Mucosa of rectum (tissue), 2 donors: ENCODE measurements around the gene RET.

Experiments used
- H3K27ac ChIP-seq, 2 donors: one replicate each; pipeline ENCODE4 v1.7.0; 2013; ENCODE audit warnings: inconsistent platforms in 2 of 2, low read depth in 2 of 2, low read length in 2 of 2
- H3K27me3 ChIP-seq, 2 donors: one replicate each; pipeline ENCODE4 v1.7.0; 2013; ENCODE audit warnings: low read length in 2 of 2; ENCODE audit not compliant: control insufficient read depth in 2 of 2, insufficient read depth in 2 of 2
- H3K36me3 ChIP-seq, 2 donors: one replicate each; pipeline ENCODE4 v1.7.0; 2013; ENCODE audit warnings: low read length in 2 of 2; ENCODE audit not compliant: control insufficient read depth in 2 of 2, insufficient read depth in 2 of 2
- H3K4me1 ChIP-seq, 2 donors: one replicate each; pipeline ENCODE4 v1.7.0; 2013; ENCODE audit warnings: low read length in 2 of 2, mild to moderate bottlenecking in 1 of 2; ENCODE audit not compliant: control insufficient read depth in 2 of 2, insufficient read depth in 2 of 2
- H3K4me3 ChIP-seq, 2 donors: one replicate each; pipeline ENCODE4 v1.7.0; 2013; ENCODE audit warnings: low read length in 2 of 2
- H3K9ac ChIP-seq, 2 donors: one replicate each; pipeline ENCODE4 v1.7.0; 2013; ENCODE audit warnings: low read length in 2 of 2, low read depth in 1 of 2, mild to moderate bottlenecking in 1 of 2
- H3K9me3 ChIP-seq, 2 donors: one replicate each; pipeline ENCODE4 v1.7.0; 2013; ENCODE audit warnings: low read length in 2 of 2; ENCODE audit not compliant: control insufficient read depth in 2 of 2
- donor health status: healthy.
- donor health status: Normal muscosa, but diverticular disease.

The RET gene

DNA sequence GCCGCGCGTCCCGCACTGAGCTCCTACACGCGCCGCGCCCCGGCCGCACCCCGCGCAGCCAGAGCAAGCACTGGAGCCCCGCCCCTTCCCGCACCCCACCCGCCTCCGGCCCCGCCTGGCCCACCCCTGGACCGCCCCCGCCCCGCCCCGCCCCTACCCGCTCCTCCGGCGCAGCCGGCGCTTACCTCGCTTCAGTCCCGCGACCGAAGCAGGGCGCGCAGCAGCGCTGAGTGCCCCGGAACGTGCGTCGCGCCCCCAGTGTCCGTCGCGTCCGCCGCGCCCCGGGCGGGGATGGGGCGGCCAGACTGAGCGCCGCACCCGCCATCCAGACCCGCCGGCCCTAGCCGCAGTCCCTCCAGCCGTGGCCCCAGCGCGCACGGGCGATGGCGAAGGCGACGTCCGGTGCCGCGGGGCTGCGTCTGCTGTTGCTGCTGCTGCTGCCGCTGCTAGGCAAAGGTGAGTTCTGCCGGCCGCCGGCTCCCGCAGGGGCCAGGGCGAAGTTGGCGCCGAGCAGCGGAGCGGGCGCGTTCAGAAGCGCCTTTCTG is at the start of gene RET:
Gene RET (plus strand): TSS at position 194 of the 545 bp plus-strand sequence. CDS start 190 bp downstream, at position 384.
- no peaks in the 10 kb centered on the region for H3K9me3 ChIP-seq
- H3K27me3 ChIP-seq = peaks cover 3 to 13% of the 10 kb centered on the region in 2 donors
- H3K4me3 ChIP-seq = peak within 1 kb of the TSS; percentile 22 to 30
- peaks cover 0 to 8% of the 10 kb centered on the region in 2 donors for H3K4me1 ChIP-seq
- H3K9ac ChIP-seq = no peak within 1 kb of the TSS
- no peak within 1 kb of the TSS for H3K27ac ChIP-seq
- H3K36me3 ChIP-seq = no peaks in the 10 kb centered on the region

DNA sequence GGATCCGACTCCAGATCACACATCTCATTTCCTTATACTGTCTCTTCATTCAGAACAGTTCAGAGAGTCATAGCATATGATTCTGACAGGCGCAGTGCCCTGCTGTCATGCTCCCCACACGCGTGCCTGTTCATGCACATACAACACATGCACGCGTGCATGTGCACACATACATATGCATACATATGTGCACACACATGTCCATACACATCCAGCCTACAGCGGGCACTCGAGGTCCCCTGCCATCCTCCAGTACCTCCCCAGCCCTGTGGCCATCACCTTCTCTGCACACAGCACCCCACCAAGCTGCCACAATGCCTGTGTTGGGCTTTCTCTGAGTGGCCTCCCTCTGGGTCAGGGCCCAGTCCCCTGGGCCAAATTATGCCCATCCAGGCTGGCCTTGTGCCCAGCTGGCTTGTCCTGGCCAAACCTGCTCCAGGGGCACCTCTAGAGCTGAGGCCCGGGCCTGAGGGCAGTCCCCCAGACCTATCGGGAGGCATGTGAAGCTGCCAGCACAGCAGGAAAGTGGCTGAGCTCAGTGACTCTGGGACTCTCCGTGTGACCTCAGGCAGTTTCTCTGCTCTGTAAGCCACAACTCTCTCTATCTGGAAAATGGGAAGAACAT is 49.4 kb upstream of the RET start:
- Histone ChIP-seq H3K27me3 (peaks cover 0 to 2% of the 10 kb centered on the region in 2 donors), H3K27ac (no peak overlapping the region), H3K4me3 (no peak overlapping the region), H3K9ac (no peak overlapping the region), H3K4me1 (no peaks in the 10 kb centered on the region), H3K9me3 (no peaks in the 10 kb centered on the region), H3K36me3 (no peaks in the 10 kb centered on the region)

DNA sequence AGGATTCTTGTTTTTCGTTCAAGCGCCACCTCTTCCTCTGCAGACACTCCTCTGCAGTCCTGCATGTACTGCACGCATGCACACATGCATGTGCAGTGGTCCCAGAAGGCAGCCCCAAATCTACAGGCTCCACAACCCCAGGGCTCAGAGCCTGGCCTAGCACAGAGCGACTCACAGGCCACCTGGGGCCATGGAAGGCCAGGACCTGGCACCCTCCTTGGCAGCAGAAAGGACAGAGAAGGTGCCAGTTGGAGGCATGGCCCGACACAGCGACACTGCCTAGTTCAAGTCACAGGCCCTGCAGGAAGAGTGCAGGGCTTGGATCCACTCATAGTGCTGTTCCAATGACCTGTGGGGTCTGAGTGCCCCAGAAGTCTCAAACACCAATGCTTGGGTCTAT is 48.7 kb upstream of the RET start:
- Histone ChIP-seq H3K9me3 (no peaks in the 10 kb centered on the region), H3K27ac (no peak overlapping the region), H3K4me1 (no peaks in the 10 kb centered on the region)

DNA sequence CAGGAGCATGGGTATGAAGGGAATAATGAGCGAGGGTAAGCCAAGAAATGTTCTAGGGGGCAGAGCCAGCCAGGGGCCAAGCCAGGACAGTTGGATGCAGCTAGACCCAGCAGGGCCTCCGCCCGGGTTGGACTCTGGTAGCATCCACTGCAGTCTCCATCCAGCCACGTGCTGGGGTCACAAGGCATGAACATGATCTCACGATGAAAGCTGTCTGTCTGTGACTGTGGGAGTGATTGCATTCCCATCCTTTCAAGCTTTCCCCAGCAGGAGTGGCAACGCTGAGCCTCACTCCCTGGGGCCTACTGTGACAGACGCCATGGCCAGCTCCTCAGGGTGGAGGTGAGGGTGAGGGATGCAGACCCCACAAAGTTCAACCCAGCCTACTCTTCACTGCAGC is 47.8 kb upstream of the RET start:
- no peaks in the 10 kb centered on the region for H3K36me3 ChIP-seq
- H3K9me3 ChIP-seq = no peaks in the 10 kb centered on the region
- H3K4me3 ChIP-seq = no peak overlapping the region
- peaks cover 0 to 2% of the 10 kb centered on the region in 2 donors for H3K27me3 ChIP-seq
- no peak overlapping the region for H3K9ac ChIP-seq
- H3K27ac ChIP-seq = no peak overlapping the region
- H3K4me1 ChIP-seq = no peaks in the 10 kb centered on the region

More for the DNA sequence above, 48.7 kb upstream of the RET start:
- Histone ChIP-seq H3K36me3 (no peaks in the 10 kb centered on the region), H3K4me3 (no peak overlapping the region), H3K27me3 (peaks cover 0 to 2% of the 10 kb centered on the region in 2 donors), H3K9ac (no peak overlapping the region)

DNA sequence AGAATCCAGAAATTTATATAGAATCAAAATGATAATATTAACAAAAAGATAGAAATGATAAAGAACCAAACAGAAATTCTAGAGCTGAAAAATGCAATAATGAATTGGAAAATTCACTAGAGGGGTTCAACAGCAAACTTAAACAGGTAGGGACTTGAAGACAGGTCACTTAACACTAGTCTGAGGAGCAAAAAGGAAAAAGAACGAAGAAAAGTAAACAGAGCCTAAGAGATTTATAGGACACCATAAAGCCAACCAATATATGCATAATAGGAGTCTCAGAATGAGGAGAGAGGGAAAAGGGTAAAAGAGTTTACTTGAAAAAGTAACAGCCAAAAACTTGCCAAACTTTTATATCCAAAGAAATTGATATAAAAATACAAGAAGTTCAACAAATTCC is 44.3 kb upstream of the RET start:
- Histone ChIP-seq H3K27me3 (no peaks in the 10 kb centered on the region), H3K27ac (no peak overlapping the region), H3K9me3 (no peaks in the 10 kb centered on the region), H3K4me3 (no peak overlapping the region), H3K4me1 (no peaks in the 10 kb centered on the region), H3K36me3 (no peaks in the 10 kb centered on the region), H3K9ac (no peak overlapping the region)

DNA sequence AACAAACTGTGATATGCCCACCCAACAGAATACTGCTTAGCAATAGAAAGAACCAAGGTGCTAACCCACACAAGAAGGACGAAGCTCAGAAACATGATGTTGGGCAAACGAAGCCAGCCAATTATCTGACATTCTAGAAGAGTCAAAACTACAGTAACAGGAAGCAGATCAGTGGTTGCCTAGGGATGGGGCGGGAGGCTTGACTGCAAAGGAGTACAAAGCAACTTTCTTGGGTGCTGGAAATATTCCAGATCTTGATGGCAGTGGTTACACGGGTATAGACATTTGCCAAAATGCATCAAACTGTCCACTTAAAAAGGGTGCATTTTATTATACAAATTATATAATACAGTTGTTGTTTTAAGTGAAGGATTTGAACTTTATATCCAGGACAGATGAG is 41.1 kb upstream of the RET start:
- no peaks in the 10 kb centered on the region for H3K9me3 ChIP-seq
- no peak overlapping the region for H3K27ac ChIP-seq
- H3K4me3 ChIP-seq = no peak overlapping the region

DNA sequence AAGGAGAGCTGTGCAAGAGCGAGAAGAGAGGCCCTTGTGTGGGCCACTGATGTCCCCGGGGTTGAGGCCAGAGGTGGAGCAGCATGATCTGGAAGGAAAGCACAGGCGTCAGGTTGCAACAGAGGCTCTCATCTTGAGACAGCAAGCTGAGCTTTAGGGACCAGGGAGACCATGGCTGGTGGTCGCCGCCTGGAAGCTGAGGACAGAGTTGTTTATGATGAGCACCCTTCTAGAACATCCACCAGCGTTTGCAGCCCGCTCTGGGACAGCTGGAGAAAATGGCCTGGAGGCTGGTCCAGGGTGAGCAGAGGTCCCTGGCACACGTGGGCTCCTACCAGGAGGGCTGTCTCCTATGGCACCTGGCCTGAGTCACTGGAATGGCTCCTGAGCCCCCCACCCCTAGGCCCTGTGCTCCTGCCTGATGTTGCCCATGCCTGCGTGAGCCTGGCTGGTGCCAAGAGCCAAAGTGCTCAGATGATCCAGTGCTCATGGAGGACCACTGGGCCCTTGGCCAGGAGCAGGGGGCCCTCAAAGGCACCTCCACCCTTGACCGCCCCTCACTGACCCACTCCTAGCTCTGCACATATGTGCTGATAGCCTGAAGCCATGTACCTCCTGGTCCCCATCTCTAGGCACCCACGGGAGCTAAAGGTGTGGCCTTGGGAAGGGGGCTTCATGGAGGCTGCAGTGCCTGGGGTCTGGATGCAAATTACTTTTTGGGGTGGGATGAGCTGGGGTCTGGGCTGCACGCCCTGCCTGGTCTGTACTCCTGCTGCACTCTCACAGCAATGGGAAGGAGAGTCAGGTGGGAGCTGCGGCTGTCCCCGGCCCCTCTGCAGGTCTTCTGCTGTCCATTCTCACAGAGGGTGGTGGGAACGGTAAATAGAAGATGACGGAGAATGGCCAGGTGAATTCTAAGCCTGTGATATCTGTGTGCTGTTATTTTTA is 40.1 kb upstream of the RET start:
- Histone ChIP-seq H3K9me3 (no peaks in the 10 kb centered on the region), H3K9ac (no peak overlapping the region), H3K36me3 (no peaks in the 10 kb centered on the region), H3K4me3 (no peak overlapping the region), H3K27ac (no peak overlapping the region), H3K4me1 (no peaks in the 10 kb centered on the region), H3K27me3 (no peaks in the 10 kb centered on the region)

More for the DNA sequence above, 41.1 kb upstream of the RET start:
- Histone ChIP-seq H3K27me3 (no peaks in the 10 kb centered on the region), H3K4me1 (no peaks in the 10 kb centered on the region), H3K9ac (no peak overlapping the region), H3K36me3 (no peaks in the 10 kb centered on the region)

DNA sequence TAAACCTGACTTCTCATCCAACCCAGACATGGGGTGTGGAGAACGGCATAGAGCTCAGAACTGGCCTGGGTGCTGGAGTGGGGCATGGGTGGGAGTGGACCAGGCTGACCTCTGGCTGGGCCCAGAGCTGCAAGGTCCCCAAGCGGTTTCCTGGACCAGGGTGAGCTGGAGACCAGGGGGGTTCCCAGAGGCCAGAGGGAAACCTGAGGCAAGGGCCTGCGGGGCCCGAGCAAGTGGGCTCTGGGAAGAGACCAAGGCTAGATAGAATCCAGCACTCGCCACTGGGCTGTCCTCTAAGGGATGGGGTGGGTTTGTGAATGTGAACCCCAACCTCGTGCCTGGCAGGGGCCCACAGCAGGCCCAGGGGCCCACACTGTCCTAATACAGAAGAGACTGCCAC is 39.4 kb upstream of the RET start:
- H3K27ac ChIP-seq = no peak overlapping the region
- no peaks in the 10 kb centered on the region for H3K36me3 ChIP-seq
- no peaks in the 10 kb centered on the region for H3K27me3 ChIP-seq
- H3K9me3 ChIP-seq = no peaks in the 10 kb centered on the region
- H3K4me3 ChIP-seq = no peak overlapping the region
- no peak overlapping the region for H3K9ac ChIP-seq
- H3K4me1 ChIP-seq = no peaks in the 10 kb centered on the region

DNA sequence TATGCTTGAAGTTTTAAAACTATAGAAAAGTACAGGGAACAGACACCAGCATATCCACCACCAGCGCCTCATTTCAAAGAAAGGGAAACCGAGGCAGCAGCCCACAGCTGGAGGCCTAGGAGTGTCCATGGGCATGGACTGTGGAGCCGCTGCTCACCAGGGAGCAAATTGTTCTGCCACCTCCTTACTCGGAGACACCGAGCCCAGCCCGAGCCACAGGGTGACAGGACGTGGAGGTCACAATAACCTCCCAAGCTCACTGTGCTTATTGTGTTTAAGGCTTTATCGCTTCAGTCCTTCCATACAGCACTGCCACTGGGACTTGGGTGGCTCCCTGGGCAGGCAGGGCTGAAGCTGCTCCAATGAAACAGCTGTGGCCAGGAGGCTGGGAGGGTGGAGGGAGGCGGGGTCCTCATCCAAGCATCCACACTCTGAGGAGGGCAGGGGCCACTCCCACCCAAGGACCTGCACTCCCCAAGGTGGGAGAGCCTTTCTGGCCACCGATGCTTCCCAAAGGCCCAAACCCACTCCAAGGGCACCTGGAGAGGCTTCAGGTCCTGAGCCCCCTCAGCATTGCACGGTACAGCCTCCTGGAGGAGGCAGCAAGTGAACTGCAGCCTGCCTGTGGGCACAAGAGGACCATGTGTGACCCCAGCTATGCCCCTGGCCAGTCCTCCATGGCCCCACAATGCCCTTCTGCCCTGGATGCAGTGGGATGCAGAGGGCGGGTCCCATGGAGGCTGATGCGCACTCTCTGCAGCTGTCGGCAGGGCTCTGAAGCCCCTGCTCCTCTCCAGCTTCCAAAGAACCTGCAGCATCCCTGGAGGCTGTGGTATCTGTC is 38.7 kb upstream of the RET start:
- no peaks in the 10 kb centered on the region for H3K36me3 ChIP-seq
- H3K27me3 ChIP-seq = no peaks in the 10 kb centered on the region
- no peaks in the 10 kb centered on the region for H3K9me3 ChIP-seq
- no peak overlapping the region for H3K27ac ChIP-seq
- H3K4me3 ChIP-seq = no peak overlapping the region
- H3K9ac ChIP-seq = no peak overlapping the region
- no peaks in the 10 kb centered on the region for H3K4me1 ChIP-seq
